GM19372 (cell line): ENCODE measurements around the gene FBXO44.

Source experiments
- ATAC-seq: cut with Tn5 transposase; IDR thresholded peaks from one replicate; pipeline ENCODE4 v1.9.1; 2021; ENCODE audit warnings: mild to moderate bottlenecking, low read depth, moderate library complexity; ENCODE audit not compliant: unreplicated experiment

Gene FBXO44

DNA sequence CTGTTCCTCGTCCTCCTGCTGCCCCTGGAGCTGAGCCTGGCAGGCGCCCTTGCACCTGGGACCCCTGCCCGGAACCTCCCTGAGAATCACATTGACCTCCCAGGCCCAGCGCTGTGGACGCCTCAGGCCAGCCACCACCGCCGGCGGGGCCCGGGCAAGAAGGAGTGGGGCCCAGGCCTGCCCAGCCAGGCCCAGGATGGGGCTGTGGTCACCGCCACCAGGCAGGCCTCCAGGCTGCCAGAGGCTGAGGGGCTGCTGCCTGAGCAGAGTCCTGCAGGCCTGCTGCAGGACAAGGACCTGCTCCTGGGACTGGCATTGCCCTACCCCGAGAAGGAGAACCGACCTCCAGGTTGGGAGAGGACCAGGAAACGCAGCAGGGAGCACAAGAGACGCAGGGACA, 51.6 kb downstream of the FBXO44 start:
- ATAC-seq: no peak

GRCh38 chr1:11707621-11708276, 53.1 kb downstream of the FBXO44 start:
- no peak for ATAC-seq

DNA sequence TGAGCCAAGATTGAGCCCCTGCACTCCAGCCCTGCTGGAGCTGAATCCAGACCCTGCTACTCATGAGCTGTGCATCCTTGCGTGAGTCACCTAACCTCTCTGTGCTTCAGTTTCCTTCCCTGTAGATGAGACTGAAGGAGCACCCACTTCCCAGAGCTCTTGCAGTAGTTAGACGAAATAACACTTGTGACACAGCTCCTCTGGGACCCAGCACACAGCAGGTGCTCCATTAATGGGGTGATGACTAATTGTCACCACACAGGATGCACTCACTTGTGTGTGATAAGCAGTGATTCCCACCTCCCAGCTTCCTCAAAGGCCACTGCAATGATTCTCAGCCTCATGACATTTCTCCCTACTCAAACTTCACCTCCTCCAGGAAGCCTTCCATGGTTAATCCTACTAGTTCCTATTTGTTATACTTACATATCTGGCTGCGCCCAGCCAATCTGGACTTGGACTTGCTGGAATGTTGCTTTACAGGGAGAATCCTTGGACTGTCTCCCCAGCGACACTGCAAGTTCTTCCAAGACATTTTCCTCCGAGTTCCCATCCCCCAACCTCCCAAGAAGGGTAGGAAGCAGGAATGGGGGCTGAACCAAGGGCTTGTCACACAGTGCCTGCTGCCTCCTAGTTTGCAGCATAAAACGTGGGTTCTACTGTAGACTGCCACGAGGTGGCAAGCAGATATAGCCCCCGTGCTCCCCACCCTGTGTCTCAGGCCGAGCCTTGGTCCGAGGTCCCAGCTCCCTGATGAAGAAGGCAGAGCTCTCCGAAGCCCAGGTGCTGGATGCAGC, 54.1 kb downstream of the FBXO44 start:
- no peak for ATAC-seq

- no peak for ATAC-seq
Observed at GRCh38 chr1:11711490-11711889, 56.8 kb downstream of the FBXO44 start.

- ATAC-seq: no peak
Observed at GRCh38 chr1:11712285-11712684, 57.6 kb downstream of the FBXO44 start.
